Breast epithelium (tissue), 3 donors: ENCODE data around the gene ITIH3.

Experiments
- CTCF ChIP-seq, 3 donors: fragments of 450-650 bp; IDR thresholded peaks; one replicate each; pipeline ENCODE4 v1.5.1; 2016 to 2017; ENCODE audit warnings: antibody characterized with exemption in 3 of 3, mild to moderate bottlenecking in 3 of 3, moderate library complexity in 3 of 3
- POLR2A ChIP-seq: fragments of 450-650 bp; IDR thresholded peaks from one replicate; pipeline ENCODE4 v1.6.1; 2016; ENCODE audit warnings: antibody characterized with exemption, mild to moderate bottlenecking, moderate library complexity
- POLR2AphosphoS5 ChIP-seq, 3 donors: sonication (generic); formaldehyde crosslinking; IDR thresholded peaks; one replicate each; pipeline ENCODE4 v1.6.1; 2017; ENCODE audit warnings: antibody characterized with exemption in 3 of 3

- TF ChIP-seq POLR2A (no peak), CTCF (IDR thresholded peaks at IDR 0.05) (no peak), POLR2AphosphoS5 (IDR thresholded peaks at IDR 0.05) (no peak)
Observed at GRCh38 chr3:52835766-52836470, 41.3 kb downstream of the ITIH3 start.
